HUDEP-2 (cell line): ENCODE measurements around the gene SLC39A7.
A peak's percentile ranks its signal among the peaks of the same experiment; 100 is the strongest.

ENCODE experiments used
- DNase-seq, 76 experiments: peaks; one replicate each; lab custom pipeline; 2025; ENCODE audit not compliant: unreplicated experiment in 76 of 76; lab: John Stamatoyannopoulos, UW

Gene SLC39A7

GRCh38 chr6:33189164-33189563 lies 11.5 kb upstream of the SLC39A7 start:
- no peak for DNase-seq

GRCh38 chr6:33189625-33190448 lies 10.8 kb upstream of the SLC39A7 start:
- no peak for DNase-seq

- DNase-seq, result no peak
Measured at GRCh38 chr6:33190504-33191107, 10.1 kb upstream of the SLC39A7 start.

- no peak for DNase-seq
Measured at GRCh38 chr6:33191383-33192104, 9.1 kb upstream of the SLC39A7 start.

- no peak for DNase-seq
Measured at GRCh38 chr6:33192105-33192646, 8.5 kb upstream of the SLC39A7 start, which contains the start of gene COL11A2. COL11A2 (minus strand) TSS chr6:33192467; CDS start chr6:33192240, 227 bp downstream.

GRCh38 chr6:33192671-33193602 lies 7.7 kb upstream of the SLC39A7 start:
- no peak for DNase-seq

GRCh38 chr6:33193619-33194018 lies 7.0 kb upstream of the SLC39A7 start:
- no peak for DNase-seq

- no peak for DNase-seq
Measured at GRCh38 chr6:33194431-33194979, 6.2 kb upstream of the SLC39A7 start.

GRCh38 chr6:33195304-33196165 lies 5.1 kb upstream of the SLC39A7 start:
- peak in 2 of 76 experiments; percentile 25 to 34 for DNase-seq

GRCh38 chr6:33197431-33198048 lies 3.1 kb upstream of the SLC39A7 start:
- peak in 74 of 76 experiments; percentile 33 to 97 (median 90) for DNase-seq

GRCh38 chr6:33198159-33198852 lies 2.4 kb upstream of the SLC39A7 start:
- no peak for DNase-seq

- no peak for DNase-seq
Measured at GRCh38 chr6:33198853-33199436, 1.7 kb upstream of the SLC39A7 start.

GRCh38 chr6:33199687-33200218 lies 914 bp upstream of the SLC39A7 start:
- DNase-seq, result peak in 71 of 76 experiments; percentile 41 to 94 (median 82)

GRCh38 chr6:33201147-33201545 lies 479 bp downstream of the SLC39A7 start:
- DNase-seq, result no peak

- DNase-seq, result no peak
Measured at GRCh38 chr6:33201935-33202334, 1.3 kb downstream of the SLC39A7 start.

- no peak for DNase-seq
Measured at GRCh38 chr6:33202799-33203198, 2.1 kb downstream of the SLC39A7 start.
